Stimulated activated CD8-positive, alpha-beta memory T cell treated with anti-CD3 and anti-CD28 coated beads, Interleukin-15, amount 100 ng/mL, for 1 hour (primary cell): Measurements from ENCODE around the gene B4GALT1.

ENCODE experiments used
- DNase-seq: peaks from one replicate; pipeline ENCODE4 v3.0.0-alpha.2; 2020; ENCODE audit warnings: low read depth

The B4GALT1 gene

DNA sequence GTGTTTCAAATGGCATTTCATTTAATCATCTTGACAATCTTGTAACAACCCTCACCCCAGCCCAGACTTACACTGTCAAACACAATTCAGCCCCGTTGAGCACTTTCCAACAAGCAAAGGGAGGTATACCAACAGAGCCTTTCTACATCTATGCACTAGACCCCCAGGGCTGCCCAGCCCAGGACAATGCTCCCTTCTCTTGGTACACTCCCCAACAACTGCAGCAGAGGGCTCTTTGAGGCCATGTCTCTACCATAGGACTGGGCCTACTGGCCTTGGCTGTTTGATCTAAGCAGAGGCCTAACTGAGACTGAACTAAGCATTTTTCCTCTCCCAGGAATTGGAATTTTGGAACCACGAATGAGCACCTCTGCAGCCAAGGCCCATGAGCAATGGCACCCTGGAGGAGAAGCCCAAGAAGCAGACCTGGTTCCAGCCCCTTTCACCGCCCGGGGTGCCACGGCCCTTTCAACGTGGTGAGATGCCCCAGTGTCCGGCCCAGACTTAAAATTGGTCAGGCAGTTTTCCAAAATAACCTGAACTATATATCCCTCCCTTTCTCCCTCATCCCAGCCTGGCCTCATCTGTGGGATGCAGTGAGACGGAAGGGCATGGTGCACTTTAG lies 43.6 kb downstream of the B4GALT1 start:
- DNase-seq, result no peak

DNA sequence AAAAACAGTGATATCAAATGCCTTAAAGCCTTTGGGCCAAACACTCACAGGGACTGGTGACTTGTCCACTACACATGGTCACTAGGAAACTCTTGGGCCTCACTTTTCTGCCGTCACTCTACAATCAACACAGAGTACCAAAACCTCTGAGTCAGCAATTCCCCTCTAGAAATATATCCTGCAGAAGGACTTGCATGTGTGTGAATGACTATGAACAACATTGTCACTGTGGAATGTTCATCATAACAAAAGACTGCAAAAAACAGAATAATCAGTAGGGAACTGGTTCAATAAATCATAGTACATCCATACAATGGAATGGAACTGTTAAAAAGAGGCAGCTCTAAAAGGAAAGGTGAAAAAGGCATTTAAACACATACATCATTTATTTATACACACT lies 46.5 kb downstream of the B4GALT1 start:
- no peak for DNase-seq

DNA sequence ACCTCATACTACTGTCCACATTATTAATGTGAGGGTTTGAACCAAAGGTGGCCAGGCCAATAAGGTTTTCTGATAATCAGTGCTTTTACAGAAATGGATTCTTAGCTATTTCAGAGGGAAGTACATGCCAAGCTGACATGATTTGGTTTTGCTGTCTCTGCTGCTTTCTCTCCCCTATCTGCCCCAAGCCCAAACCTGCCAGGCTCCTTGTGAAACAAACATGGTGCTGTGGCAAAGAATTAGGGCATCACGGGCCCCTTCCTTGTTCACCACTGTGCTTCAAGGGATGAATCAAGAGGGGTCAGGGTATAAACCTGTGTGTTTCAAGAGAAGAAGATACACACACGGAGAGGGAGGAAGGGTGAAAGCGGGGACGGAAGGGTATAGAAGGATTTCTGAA lies 49.3 kb downstream of the B4GALT1 start:
- DNase-seq, result no peak

DNA sequence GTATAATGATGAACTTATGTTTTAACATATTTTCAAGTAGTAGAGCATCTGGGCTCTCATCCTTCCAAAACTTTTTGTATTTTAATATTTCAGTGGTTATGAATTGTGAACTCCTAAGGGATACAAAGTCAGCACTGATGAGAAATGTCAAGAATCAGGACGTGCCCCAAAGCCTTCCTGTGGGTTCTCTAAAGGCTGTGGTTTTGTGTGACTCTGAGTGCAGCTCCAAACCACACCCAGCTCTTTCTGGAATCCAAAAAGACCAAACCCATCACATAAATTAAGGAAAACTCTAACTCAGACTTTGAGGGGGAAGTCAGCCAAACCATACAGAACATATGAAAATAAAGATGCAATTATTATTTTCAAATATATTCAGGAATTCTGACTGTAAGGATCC lies 49.8 kb downstream of the B4GALT1 start:
- DNase-seq, result no peak

DNA sequence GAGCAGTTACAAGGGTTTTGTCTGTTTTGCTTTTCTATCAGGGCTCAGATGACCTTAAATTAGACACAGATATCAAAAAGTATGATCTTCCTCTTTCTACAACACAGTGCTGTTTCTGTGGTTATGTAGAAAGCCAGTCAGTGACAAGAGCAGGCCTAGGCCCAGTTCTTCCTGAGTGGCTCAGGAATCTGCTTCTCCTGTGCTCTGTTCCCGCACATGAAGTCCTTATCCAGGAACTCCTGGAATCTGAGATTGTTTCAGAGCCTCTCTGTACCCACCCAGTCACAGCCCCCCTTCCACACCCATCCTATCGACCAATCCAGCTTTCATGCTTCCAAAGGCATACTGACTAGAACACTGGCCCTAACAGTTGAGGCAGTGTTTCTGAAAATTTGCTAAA lies 50.3 kb downstream of the B4GALT1 start:
- no peak for DNase-seq

DNA sequence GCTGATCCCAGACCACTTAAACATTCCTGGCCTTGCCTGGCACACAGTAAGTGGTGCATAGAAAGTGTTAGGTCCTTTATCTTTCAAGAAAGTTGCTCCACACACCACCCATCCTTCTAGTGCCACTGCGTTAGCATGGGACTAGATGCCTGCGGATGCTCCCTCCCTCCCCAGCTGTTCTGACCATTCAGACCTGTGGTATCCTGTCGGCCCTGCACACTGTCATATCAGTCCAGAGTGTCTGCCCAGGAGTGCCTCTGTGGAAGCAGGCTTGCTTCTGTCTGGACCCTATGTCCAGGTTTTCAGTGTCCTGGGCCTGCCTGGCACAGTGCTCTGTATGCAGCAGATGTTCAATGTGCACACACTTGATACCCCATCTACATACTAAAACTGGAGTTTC lies 52.4 kb downstream of the B4GALT1 start:
- no peak for DNase-seq

DNA sequence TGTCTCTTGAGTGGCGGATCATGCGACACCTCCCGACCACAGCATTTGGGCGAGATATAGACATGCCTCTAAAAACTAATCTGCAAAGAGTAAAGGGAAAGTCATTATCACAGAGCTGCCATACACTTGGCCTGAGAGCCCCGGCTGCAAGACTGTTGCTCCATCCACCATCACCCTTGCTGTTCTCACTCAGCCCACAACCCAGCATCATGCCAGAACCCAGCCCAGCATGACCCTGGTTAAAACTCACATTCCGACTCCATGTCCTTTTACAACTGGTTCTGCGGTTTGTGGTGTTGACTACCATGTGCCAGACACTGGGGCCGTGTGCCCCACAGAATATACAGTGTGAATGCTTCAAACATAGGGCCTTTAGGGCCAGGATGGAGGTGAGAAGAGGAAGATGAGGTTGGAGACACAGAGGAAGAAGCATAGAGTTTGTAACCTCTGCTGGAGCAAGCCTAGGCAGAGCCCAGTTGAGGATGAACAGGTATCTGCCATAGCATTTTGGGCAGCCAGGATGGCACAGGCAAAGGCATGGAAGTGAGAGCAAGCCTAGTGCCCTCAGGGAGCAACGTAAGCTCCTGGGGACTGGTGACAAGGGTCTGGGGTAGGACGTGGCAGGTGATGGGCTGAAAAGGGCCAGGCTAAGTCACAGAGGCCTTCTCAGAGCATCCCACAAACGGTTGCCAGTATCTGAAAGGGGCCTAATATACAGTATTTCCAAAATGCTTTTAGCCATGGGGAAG lies 53.2 kb downstream of the B4GALT1 start:
- no peak for DNase-seq

DNA sequence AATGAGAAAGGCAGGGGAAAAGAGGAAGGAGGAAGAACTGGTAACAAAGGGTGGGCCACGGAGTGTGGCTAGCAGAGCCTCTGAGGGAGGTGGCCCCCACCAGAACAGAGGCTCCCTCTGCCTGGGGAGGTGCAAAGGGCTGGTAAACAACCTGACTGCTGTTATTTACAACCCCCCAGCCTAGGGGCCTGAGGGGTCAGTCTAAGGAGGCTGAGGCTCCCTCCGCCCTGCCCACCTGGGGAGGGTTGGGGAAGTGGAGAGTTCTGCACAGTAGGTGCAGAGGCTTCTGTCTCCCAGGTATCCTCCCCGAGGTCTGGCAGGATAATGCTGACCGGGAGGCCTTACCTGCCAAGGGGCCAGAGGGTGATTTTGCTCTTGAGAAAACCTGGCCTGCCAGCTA lies 55.0 kb downstream of the B4GALT1 start:
- DNase-seq, result no peak

DNA sequence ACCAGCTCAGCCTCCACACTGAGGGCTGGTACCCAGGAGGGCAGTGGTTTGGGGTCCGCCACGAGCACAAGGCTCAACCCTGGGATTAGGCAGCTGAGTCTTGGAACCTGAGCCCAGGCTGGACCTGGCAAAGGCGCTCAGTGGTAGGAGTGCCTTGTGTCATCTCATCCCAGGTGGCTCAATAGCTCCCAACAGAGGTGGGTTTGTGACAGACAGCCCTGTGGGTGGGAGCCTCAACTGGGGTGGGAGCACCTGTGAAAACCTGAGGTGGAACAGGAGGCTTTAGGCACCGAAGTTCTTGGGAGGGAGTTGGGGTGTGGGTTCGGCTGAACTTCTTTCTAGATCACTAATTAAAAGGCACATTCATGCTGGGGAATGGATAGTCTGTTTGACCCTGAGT lies 55.5 kb downstream of the B4GALT1 start:
- no peak for DNase-seq

DNA sequence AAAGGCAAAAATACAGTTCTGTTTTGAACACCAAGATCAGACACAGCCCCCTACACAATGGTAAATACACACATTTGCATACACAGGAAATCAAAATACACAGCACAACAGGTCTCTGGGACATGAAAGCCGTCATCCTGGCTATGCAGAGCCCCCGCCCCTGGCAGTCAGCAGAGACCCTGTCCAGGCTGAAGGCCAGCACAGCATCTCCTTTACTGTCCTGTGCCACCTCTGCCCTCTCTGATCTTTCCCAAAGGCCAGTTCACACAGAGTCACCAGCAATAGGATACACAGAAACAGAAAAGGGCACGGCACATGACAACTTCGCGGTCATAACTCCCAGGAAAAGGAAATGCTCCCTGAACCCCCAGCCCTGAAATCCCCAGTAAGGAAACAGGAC lies 56.5 kb downstream of the B4GALT1 start:
- no peak for DNase-seq

DNA sequence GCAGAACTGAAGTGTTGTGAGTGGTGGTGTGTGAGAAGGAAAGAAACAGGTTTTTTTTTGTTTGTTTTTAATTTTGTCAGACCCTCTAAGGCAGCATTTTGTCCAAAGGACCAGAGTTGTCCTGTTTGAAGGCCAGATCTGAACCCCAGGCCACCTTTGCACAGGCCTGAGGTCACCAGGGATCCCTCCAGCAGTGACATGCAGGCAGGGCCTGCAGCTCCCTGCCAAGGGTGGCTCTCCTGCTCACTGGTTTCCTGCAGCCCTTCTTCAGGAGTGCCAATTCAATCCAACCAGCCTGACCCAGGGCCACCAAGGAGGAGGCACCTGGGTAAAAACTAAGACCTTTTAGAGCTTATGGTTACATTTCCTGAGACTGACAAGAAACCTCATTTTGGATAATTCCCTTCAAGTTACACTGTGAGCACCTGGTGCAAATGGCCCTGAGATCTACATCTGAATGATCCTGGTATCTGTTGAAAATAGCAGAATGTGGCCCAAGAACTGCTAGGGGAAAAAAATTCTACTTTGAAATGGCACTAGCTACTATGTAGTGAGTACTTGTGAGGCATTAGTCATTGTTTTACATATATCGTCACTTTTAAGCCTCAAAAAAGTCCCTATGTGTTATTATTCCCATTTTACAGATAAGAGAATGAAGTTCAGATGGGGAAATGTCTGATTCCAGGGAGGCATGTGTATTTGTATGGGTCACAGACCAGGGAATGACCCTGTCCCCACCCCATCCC lies 57.1 kb downstream of the B4GALT1 start:
- DNase-seq, result no peak

DNA sequence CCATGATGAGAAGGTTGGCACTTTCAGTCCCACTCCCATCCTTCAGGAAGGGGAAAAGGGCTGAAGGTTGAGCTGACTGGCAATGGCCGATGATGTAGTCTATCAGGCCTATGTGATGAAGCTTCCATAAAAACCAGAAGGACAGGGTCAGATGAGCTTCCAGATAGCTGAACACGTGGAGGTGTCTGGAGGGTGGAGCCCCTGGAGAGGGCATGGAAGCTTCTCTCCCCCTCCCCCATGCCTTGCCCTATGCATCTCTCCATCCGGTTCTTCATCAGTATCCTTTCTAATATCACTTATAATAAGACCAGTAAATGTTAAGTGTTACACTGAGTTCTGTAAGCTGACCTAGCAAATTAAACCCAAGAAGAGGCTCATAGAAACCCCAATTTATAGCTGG lies 58.0 kb downstream of the B4GALT1 start:
- DNase-seq, result no peak

DNA sequence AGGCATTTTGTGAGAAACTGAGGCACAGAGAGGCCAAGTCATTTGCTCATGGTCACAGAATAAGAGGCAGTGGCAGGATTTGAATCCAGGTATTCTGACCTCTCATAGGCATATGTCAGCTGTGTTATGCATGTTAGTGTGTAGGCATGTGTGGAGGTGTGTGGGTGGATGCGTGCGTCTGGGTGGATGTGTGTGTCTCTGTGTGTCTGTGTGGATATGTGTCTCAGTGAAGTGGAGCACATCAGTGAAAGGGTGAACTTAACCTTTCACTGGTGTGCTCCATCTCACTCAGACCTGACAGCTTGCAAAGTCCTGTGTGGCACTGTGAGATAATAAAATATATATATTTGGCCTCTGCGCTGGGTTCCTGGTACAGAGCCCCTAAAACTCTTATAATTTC lies 58.7 kb downstream of the B4GALT1 start:
- no peak for DNase-seq

DNA sequence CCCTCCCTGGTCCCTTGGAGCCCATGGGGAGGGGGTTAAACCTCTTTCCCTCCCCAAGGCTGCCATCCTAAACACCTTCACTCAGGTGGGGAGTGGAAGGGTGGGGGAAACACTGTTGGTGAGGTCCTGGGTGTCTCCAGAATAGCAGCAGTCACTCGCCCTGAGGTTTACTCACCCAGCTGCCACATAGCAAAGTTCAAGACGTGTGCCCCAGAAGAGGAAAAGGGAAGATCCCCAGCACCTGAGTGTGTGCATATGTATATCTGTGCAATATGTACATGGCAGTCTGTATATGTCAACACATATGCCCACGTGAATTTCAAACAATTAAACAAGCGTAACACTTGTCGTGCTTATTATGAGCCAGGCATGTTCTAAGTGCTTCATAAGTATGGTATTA lies 59.4 kb downstream of the B4GALT1 start:
- DNase-seq, result no peak

DNA sequence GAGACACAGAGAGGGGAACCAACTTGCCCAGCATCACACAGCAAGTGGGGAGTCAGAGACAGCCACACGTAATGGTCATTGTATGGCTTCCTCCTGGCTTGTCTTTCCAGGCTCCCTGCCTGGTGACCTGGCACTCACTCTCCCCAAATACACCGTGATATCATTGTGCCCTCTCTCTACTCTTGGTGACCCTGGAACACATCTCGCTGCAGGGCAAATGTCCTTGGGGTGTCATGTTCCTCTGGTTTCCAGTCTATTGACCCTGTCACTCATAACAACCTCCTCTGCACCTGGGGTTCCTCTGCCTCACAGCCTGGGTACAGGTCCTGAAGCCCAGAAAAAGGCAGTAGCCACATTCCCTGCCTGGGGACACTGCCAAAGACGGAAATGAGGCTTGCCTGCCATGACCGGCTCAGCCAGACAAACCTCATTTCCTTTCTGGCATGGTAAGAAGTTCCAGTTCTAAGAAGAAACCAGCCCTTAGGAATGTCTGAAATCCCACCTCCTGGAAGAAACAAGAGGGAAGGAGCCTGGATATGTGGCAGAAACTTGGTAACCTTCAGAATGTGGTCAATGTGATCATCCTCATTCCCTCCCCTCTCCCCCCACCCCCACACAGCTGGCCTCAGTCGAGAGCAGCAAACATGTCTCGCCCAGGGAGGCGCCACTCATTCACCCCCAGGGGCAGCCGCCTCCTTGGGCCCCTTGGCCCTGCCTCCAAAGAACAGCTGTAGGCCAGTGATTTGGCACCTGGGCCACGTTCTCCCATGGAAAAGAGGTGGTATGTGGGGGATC lies 60.1 kb downstream of the B4GALT1 start:
- DNase-seq, result no peak

DNA sequence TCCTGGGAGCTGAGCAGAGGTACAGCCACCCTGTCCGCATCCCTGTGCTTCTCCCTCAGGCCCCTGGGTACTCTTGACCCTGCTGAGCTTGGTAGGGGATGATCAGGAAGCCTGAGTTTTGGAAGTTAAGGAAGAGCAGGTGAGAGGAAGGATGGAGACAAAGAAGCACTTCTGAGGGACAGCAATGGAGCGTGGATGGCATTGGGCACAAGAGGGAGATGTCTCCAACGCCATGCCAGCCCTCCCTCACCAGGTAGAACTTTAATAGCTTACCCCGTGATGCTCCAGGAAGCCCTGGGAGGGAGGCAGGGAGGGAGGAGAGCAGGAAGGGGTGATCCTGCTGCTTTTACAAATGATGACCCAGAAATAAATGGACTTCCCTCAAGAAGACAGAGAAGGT lies 60.8 kb downstream of the B4GALT1 start:
- DNase-seq, result no peak

DNA sequence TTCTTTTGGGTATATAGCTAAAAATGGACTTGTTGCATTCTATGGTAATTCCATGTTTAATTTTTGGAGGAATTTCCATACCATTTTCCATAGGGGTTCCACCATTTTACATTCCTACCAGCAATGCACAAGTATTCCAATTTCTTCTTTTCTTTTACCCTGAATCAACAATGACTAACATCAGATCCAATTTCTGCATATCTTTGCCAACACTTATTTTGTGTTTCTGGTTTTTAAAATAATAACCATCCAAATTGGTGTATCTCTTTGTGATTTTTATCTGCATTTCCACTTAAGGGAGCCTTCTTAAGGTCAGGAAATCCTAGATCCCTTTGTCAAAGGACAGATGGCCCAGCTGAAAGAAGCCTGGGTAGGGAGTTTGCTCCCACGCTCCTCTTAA lies 61.2 kb downstream of the B4GALT1 start:
- no peak for DNase-seq

DNA sequence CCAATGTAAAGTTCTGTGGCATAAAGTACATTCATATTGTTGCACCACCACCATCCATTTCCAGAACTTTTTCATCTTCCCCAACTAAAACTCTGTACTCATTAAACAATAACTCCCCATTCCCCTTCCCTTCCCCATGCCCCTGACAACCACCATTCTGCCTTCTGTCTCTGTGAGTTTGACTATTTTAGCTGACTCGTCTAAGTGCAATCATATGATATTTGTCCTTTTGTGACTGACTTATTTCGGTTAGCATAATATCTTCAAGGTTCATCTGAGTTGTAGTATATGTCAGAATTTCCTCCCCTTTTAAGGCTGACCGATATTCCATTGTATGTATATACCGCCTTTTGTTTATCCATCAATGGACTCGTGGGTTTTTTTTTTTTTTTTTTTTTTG lies 61.6 kb downstream of the B4GALT1 start:
- no peak for DNase-seq

DNA sequence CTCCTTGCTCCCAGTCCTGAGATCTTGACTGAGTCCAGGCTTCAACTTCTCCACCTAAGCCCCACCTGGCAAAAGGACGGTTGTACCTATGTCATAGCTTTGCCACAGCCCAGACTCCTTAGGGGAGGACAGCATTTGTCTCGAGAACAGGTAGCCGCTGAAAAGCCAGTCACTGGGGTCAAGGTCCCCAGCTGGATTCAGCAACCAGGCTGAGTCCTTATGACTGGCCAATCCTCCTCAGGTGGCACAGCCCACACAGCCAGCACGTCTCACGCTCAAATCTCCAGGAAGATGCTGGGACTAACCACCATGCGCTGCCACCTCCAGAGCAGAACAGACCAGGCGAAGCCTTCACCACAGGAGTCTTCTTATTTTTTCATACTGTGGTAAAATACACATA lies 62.7 kb downstream of the B4GALT1 start:
- DNase-seq, result no peak

DNA sequence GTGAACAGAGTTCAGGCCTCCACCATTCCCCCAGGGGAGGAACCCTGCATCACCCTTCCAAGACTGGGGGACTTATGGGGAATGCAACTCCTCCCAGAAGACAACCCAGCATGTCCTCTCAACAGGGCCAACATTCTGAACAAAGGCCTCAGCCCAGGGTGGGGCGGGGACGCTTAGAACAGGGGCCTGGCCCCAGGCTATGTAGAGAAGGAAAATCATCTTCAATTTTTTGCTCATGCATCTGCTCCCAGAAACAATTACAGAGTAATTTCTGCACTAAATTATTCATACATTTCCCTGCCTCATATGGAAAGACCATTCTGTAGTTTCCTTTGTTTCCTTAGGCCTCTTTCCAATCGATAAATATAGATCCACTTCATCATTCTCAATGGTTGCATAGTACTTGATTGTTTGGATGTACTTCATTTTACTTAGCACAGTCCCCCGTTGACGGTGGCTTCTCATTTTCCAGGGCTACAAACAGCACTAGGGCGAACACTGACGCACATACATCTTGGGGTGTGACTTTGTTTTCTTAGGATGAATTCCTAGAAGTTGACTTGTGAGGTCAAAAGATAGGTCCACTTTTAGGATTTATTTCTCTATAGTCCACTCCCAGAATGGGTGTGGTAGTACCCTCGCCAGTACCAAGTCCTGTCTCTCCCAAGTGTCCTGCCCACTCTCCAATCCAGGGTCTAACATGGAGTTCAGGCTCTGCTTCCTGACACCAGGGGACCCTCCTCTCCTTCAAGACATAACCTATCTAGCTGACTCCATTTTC lies 63.4 kb downstream of the B4GALT1 start:
- DNase-seq, result no peak

DNA sequence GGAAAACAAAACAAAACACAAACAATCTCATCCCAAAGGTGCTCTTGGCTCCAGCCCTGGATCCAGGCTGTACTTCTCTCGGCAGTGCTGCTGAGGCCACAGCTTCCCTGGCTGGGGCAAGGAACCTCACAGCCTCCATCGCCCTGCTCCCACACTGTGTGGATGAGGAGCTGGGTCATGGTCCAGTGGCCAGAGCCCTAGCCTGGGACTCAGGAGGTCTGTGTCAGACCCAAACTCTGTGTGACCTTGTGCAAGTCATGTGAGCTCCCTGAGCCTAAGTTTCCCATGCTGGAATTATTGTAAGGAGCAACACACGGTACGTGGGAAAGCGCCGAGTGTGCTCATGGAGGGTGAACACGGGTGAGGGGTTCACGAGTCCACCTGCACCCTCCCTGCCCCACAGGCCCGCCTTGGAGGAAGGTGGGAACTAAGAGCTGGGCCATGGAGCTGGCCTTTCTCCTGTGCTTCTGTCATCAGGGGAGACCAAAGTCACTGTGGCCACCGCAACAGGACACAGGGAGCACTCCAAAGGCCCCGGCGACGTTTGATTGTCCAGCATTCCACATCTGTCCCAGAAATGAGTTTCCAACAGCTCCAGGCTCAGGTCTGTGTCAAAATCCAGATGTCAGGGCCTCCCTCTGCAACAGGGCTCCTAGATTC lies 64.5 kb downstream of the B4GALT1 start:
- DNase-seq, result no peak
